Neural progenitor cell (in vitro differentiated cells): ENCODE measurements around the gene VTCN1. TPM values are rescaled to one million over a fixed set of nuclear protein-coding genes. Genes with fewer than 3 reads are reported as not detected.

Experiments
- DNase-seq: peaks from one replicate; pipeline ENCODE4 v3.0.0-alpha.2; 2016; ENCODE audit warnings: low spot score
- H2AFZ ChIP-seq: fragments of 200-600 bp; sonication (generic); replicated peaks from 2 replicates; pipeline ENCODE4 v1.6.1; 2016; ENCODE audit warnings: antibody characterized with exemption
- H3F3A ChIP-seq: fragments of 200-600 bp; sonication (generic); 2 replicates; pipeline ENCODE4 v1.6.1; 2016; ENCODE audit warnings: antibody characterized with exemption, low read depth
- H3K27ac ChIP-seq: fragments of 200-600 bp; sonication (generic); 2 replicates; pipeline ENCODE4 v1.5.1; 2016; ENCODE audit warnings: mild to moderate bottlenecking
- H3K27me3 ChIP-seq: fragments of 200-600 bp; sonication (generic); 2 replicates; pipeline ENCODE4 v1.6.1; 2016; ENCODE audit warnings: mild to moderate bottlenecking, moderate library complexity
- H3K36me3 ChIP-seq: fragments of 200-600 bp; sonication (generic); 2 replicates; pipeline ENCODE4 v1.5.1; 2016
- H3K4me1 ChIP-seq: fragments of 200-600 bp; sonication (generic); 2 replicates; pipeline ENCODE4 v1.6.1; 2016; ENCODE audit warnings: mixed run types
- H3K4me2 ChIP-seq: fragments of 200-600 bp; sonication (generic); 2 replicates; pipeline ENCODE4 v1.6.1; 2016
- H3K4me3 ChIP-seq: fragments of 200-600 bp; sonication (generic); 2 replicates; pipeline ENCODE4 v1.5.1; 2016
- H3K79me2 ChIP-seq: fragments of 200-600 bp; sonication (generic); 2 replicates; pipeline ENCODE4 v1.6.1; 2016; ENCODE audit warnings: low read depth
- H3K9ac ChIP-seq: fragments of 200-600 bp; sonication (generic); 2 replicates; pipeline ENCODE4 v1.6.1; 2016
- H3K9me3 ChIP-seq: fragments of 200-600 bp; sonication (generic); 2 replicates; pipeline ENCODE4 v1.5.1; 2016; ENCODE audit warnings: low read depth
- H4K20me1 ChIP-seq: fragments of 200-600 bp; sonication (generic); 2 replicates; pipeline ENCODE4 v1.6.1; 2016; ENCODE audit warnings: low read depth
- H3K27ac Mint-ChIP-seq: 3 replicates; pipeline ENCODE4 v1.8.0; 2021; ENCODE audit warnings: mixed read lengths
- H3K27me3 Mint-ChIP-seq: 2 replicates; pipeline ENCODE4 v1.8.0; 2022; ENCODE audit warnings: low read depth, mild to moderate bottlenecking, inconsistent platforms, moderate library complexity, mixed read lengths; ENCODE audit not compliant: insufficient read depth
- H3K36me3 Mint-ChIP-seq: 3 replicates; pipeline ENCODE4 v1.8.0; 2021; ENCODE audit warnings: mixed read lengths
- H3K4me1 Mint-ChIP-seq: 3 replicates; pipeline ENCODE4 v1.8.0; 2021; ENCODE audit warnings: mixed read lengths
- H3K4me3 Mint-ChIP-seq: 3 replicates; pipeline ENCODE4 v1.8.0; 2021; ENCODE audit warnings: mild to moderate bottlenecking, moderate library complexity, mixed read lengths
- H3K9me3 Mint-ChIP-seq: 3 replicates; pipeline ENCODE4 v1.8.0; 2020; ENCODE audit warnings: mixed read lengths
- EZH2 ChIP-seq: fragments of 200-600 bp; sonication (generic); IDR thresholded peaks from 2 replicates; pipeline ENCODE4 v1.6.1; 2017; ENCODE audit warnings: antibody characterized with exemption, mild to moderate bottlenecking, moderate library complexity
- EZH2phosphoT487 ChIP-seq: fragments of 200-600 bp; sonication (generic); IDR thresholded peaks from 2 replicates; pipeline ENCODE4 v1.6.1; 2017; ENCODE audit warnings: antibody characterized with exemption
- total RNA-seq: library from RNA; depleted of rRNA; stranded (reverse); fragments of >200 nt; gene quantifications from 2 replicates; pipeline ENCODE4 v1.2.3, GENCODE V29; 2015; ENCODE audit warnings: low replicate concordance
- TF ChIP-seq, protein P1 (sequence below): fragments of 200-600 bp; sonication (generic); IDR thresholded peaks from 2 replicates; pipeline ENCODE4 v1.5.1; 2017; ENCODE audit warnings: antibody characterized with exemption, mild to moderate bottlenecking

VTCN1 gene
- total RNA-seq, 1 donor from 2014 or later: 0.11 TPM

DNA sequence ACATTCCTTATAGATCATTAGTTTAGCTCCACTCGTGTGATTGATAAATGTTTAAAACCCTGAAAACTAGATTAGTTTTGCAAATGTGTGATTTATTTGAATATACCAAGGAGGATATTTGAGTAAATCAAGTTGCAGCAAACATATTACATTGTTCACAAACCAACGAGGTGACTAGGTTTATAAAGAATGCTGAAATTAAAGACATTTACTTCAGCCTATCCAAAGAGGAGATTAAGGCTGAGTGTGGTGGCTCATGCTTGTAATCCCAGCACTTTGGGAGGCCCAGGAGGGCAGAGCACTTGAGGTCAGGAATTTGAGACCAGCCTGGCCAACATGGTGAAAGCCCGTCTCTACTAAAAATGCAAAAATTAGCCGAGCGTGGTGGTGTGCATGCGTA lies 34.1 kb downstream of the VTCN1 start:
- no peak for DNase-seq
- Mint-ChIP-seq H3K4me1 (peaks cover 60% of the 10 kb centered on the region), H3K36me3 (no peaks in the 10 kb centered on the region), H3K4me3 (no peak overlapping the region), H3K27ac (no peak overlapping the region), H3K27me3 (peaks cover 5% of the 10 kb centered on the region), H3K9me3 (peaks cover 16% of the 10 kb centered on the region)
- Histone ChIP-seq H3K9ac (no peak overlapping the region), H3K79me2 (no peaks in the 10 kb centered on the region), H3K4me3 (no peak overlapping the region), H3F3A (peaks cover 36% of the 10 kb centered on the region), H3K27ac (no peak overlapping the region), H3K36me3 (no peaks in the 10 kb centered on the region), H2AFZ (no peak overlapping the region), H4K20me1 (no peaks in the 10 kb centered on the region), H3K27me3 (no peaks in the 10 kb centered on the region), H3K4me2 (no peak overlapping the region), H3K9me3 (no peaks in the 10 kb centered on the region), H3K4me1 (peaks cover 36% of the 10 kb centered on the region)
- TF ChIP-seq EZH2: no peak
- TF ChIP-seq, protein P1, sequence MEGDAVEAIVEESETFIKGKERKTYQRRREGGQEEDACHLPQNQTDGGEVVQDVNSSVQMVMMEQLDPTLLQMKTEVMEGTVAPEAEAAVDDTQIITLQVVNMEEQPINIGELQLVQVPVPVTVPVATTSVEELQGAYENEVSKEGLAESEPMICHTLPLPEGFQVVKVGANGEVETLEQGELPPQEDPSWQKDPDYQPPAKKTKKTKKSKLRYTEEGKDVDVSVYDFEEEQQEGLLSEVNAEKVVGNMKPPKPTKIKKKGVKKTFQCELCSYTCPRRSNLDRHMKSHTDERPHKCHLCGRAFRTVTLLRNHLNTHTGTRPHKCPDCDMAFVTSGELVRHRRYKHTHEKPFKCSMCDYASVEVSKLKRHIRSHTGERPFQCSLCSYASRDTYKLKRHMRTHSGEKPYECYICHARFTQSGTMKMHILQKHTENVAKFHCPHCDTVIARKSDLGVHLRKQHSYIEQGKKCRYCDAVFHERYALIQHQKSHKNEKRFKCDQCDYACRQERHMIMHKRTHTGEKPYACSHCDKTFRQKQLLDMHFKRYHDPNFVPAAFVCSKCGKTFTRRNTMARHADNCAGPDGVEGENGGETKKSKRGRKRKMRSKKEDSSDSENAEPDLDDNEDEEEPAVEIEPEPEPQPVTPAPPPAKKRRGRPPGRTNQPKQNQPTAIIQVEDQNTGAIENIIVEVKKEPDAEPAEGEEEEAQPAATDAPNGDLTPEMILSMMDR: no peak
- TF ChIP-seq EZH2phosphoT487: no peak

DNA sequence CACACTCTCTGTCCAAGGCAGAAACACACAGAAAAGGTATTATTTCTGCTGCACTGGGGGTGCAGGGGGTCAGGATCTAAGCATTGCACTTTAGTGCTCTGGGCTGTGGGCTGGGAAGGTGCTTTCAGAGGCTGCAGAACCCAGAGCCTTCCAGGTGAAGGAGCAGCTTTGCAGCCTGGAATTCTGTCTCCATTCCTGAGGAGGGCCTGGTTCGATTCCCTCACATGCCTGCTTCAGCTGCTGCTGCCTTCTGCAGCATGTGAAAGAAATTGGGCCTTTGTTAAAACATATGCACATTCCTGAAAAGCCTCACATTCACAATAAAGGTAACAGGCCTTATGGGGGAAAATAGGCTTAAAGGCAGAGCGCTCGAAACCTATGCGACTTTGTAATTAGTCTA lies 35.9 kb downstream of the VTCN1 start:
- Histone ChIP-seq H3K9ac (no peak overlapping the region), H3K4me3 (no peak overlapping the region), H3K4me1 (peaks cover 38% of the 10 kb centered on the region), H3F3A (peaks cover 37% of the 10 kb centered on the region), H3K4me2 (no peak overlapping the region), H3K79me2 (no peaks in the 10 kb centered on the region), H2AFZ (no peak overlapping the region), H3K36me3 (no peaks in the 10 kb centered on the region), H4K20me1 (no peaks in the 10 kb centered on the region), H3K27ac (no peak overlapping the region), H3K9me3 (no peaks in the 10 kb centered on the region), H3K27me3 (no peaks in the 10 kb centered on the region)
- no peak for TF ChIP-seq EZH2phosphoT487
- H3K4me1 Mint-ChIP-seq: peaks cover 62% of the 10 kb centered on the region
- peak; percentile 16 for DNase-seq
- H3K36me3 Mint-ChIP-seq: no peaks in the 10 kb centered on the region
- no peak overlapping the region for H3K4me3 Mint-ChIP-seq
- H3K9me3 Mint-ChIP-seq: peaks cover 16% of the 10 kb centered on the region
- peak overlapping the region; percentile 96 for H3K27ac Mint-ChIP-seq
- peaks cover 5% of the 10 kb centered on the region for H3K27me3 Mint-ChIP-seq

DNA sequence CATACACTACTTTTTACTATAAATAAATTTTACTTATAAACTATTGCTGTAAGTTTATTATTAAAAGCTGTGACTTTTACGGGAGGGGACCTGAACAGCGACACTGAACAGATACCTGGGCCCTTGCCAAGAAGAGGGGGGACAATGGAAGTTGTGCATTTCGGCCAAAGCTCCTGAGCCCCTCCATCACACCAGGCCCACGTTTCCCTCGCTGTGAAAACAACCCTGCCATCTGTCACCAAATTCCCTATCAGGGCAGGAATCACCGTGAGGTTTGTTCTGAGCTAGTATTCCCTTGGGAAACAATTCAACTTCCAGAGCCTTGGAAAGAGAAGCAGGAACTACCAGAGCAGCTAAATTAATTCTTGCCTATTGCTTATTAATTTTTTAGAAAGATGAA lies 37.0 kb downstream of the VTCN1 start:
- Histone ChIP-seq H3K4me3 (no peak overlapping the region), H3K4me2 (no peak overlapping the region), H3F3A (peaks cover 43% of the 10 kb centered on the region), H3K27ac (no peak overlapping the region), H3K79me2 (no peaks in the 10 kb centered on the region), H4K20me1 (no peaks in the 10 kb centered on the region), H3K9me3 (no peaks in the 10 kb centered on the region), H2AFZ (no peak overlapping the region), H3K27me3 (no peaks in the 10 kb centered on the region), H3K9ac (no peak overlapping the region), H3K4me1 (peaks cover 30% of the 10 kb centered on the region), H3K36me3 (no peaks in the 10 kb centered on the region)
- Mint-ChIP-seq H3K4me1 (peaks cover 51% of the 10 kb centered on the region), H3K9me3 (peaks cover 16% of the 10 kb centered on the region), H3K27ac (no peak overlapping the region), H3K4me3 (no peak overlapping the region), H3K36me3 (no peaks in the 10 kb centered on the region), H3K27me3 (peaks cover 2% of the 10 kb centered on the region)
- no peak for DNase-seq
- TF ChIP-seq EZH2 (no peak), EZH2phosphoT487 (no peak)
- TF ChIP-seq, protein P1: no peak

DNA sequence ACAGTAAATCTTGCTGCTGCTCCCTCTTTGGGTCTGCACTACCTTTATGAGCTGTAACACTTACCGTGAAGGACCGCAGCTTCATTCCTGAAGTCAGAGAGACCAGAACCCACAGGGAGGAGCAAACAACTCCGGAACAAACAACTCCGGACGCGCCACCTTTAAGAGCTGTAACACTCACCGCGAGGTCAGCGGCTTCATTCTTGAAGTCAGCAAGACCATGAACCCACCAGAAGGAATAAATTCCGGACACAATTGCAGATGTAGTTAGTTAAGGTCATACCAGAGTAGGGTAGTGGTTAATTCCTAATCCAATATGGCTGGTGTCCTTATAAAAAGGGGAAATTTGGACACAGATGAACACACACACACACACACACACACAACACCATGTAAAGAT lies 37.7 kb downstream of the VTCN1 start:
- no peak for DNase-seq
- H3K27ac Mint-ChIP-seq: peak overlapping the region; percentile 98
- H3K9me3 ChIP-seq: no peaks in the 10 kb centered on the region
- H3K79me2 ChIP-seq: no peaks in the 10 kb centered on the region
- H3K36me3 Mint-ChIP-seq: no peaks in the 10 kb centered on the region
- H3K27me3 Mint-ChIP-seq: no peaks in the 10 kb centered on the region
- H3K36me3 ChIP-seq: no peaks in the 10 kb centered on the region
- peaks cover 43% of the 10 kb centered on the region for H3F3A ChIP-seq
- peaks cover 16% of the 10 kb centered on the region for H3K9me3 Mint-ChIP-seq
- peaks cover 30% of the 10 kb centered on the region for H3K4me1 ChIP-seq
- no peaks in the 10 kb centered on the region for H3K27me3 ChIP-seq
- H3K4me3 ChIP-seq: no peak overlapping the region
- H2AFZ ChIP-seq: no peak overlapping the region
- peak overlapping the region; percentile 97 for H3K27ac ChIP-seq
- H3K4me1 Mint-ChIP-seq: peaks cover 48% of the 10 kb centered on the region
- no peak overlapping the region for H3K4me2 ChIP-seq
- no peak overlapping the region for H3K9ac ChIP-seq
- H3K4me3 Mint-ChIP-seq: no peak overlapping the region
- no peaks in the 10 kb centered on the region for H4K20me1 ChIP-seq
- TF ChIP-seq EZH2: no peak
- TF ChIP-seq EZH2phosphoT487: no peak
